Fibroblast of the aortic adventitia (primary cell): ENCODE data around the gene PINLYP. TPM values are rescaled to one million over a fixed set of nuclear protein-coding genes. Genes with fewer than 3 reads are reported as not detected.

ENCODE experiments used
- DNase-seq: peaks from one replicate; pipeline ENCODE4 v3.0.0-alpha.2; 2010; ENCODE audit warnings: low read depth
- H3K4me3 ChIP-seq: 2 replicates; pipeline ENCODE4 v1.5.1; 2011; ENCODE audit warnings: low read depth, mild to moderate bottlenecking, control low read depth, low read length, moderate library complexity
- CTCF ChIP-seq: IDR thresholded peaks from 2 replicates; pipeline ENCODE4 v1.5.1; 2011; ENCODE audit warnings: mild to moderate bottlenecking, low read length, control low read depth, inconsistent platforms; ENCODE audit not compliant: insufficient read depth
- total RNA-seq: library from RNA; depleted of rRNA; stranded (reverse); fragments of >200 nt; gene quantifications from 2 replicates; pipeline ENCODE4 v1.2.3, GENCODE V29; 2012; ENCODE audit warnings: low replicate concordance

The PINLYP gene
- total RNA-seq, 1 donor, result 6.4 TPM

GRCh38 chr19:43560687-43561086 lies 14.9 kb upstream of the PINLYP start:
- no peak for DNase-seq
- H3K4me3 ChIP-seq, result no peak overlapping the region
- no peak for TF ChIP-seq CTCF

DNA sequence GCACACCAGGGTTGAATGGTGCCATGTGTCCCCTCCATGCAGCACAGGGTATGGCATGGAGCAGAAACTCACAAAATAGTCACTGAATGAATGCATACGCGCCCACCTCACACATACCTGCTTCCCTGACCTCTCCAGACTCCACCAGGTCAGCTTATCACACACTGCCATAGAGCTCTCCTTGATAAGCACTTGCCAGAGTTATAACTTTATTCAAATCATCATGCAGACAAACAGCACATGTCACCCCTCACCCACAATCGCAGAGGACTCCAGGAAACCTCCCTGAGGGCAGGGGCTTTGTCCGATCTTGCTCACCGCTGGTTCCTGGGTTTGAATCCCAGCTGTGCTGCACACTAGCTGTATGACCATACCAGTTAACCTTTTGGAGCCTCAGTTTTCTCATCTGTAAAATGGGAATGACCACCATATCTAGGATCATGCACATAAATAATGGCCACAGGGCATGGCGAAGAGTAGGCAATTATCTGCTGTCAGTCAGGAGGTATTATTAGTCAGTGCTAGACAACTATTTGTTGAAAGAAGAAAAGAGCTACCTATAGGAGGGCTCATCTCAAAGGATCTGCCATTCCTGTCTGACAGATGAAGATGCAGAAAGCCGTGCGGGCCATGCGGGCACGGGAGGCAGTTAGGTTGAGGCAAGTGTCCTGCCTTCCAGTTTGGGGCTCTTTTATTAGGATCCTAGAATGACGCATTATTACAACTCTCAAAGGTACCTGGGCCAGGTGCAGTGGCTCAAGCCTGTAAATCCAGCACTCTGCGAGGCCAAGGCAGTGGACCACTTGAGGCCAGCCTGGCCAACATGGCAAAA lies 14.2 kb upstream of the PINLYP start:
- no peak overlapping the region for H3K4me3 ChIP-seq
- no peak for DNase-seq
- TF ChIP-seq CTCF, result no peak

DNA sequence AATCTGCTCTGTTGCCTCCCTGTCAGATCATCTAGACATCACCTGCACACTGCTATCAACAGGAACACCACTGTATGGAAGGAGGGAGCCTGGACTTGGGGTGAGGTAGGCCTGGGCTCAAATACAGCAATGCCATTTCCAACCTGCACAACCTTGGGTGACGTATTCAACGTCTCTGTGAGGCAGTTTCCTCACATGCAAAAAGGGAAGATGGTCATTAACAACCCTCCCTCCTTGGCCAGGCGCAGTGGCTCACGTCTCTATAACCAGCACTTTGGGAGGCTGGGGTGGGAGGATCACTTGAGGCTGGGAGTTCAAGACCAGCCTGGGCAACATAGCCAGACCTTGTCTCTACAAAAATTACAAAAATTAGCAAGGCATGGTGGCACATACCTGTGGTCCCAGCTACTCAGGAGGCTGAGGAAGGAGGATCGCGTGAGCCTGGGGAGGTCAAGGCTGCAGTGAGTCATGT lies 13.3 kb upstream of the PINLYP start:
- TF ChIP-seq CTCF, result no peak
- DNase-seq, result no peak
- H3K4me3 ChIP-seq, result no peak overlapping the region

GRCh38 chr19:43562698-43563241 lies 12.8 kb upstream of the PINLYP start:
- DNase-seq, result peak; percentile 23
- no peak overlapping the region for H3K4me3 ChIP-seq
- no peak for TF ChIP-seq CTCF

- TF ChIP-seq CTCF, result no peak
- no peak for DNase-seq
- no peak overlapping the region for H3K4me3 ChIP-seq
These were observed 11.7 kb upstream of the PINLYP start for GRCh38 chr19:43563816-43564457.

DNA sequence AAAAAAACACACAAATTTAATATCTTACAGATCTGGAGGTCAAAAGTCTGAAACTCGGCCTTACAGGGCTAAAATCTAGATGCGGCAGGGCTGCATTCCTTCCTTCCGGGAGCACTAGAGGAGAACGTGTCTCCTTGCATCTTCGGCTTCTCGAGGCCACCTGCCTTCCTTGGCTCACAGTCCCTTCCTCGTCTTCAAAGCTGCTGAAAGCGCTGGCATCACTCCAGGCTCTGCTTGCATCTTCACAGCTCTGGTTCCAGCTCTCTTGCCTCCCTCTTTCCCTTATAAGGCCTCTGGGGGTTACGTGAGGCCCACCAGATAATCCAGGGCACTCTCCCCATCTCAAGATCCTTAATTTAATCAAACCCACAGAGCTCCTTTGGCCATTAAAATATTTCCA lies 10.8 kb upstream of the PINLYP start:
- H3K4me3 ChIP-seq, result no peak overlapping the region
- no peak for DNase-seq
- TF ChIP-seq CTCF, result no peak
